IPS-18a (cell line): ENCODE measurements around the gene TRAPPC12.

ENCODE experiments used
- H3K27ac ChIP-seq: one replicate; pipeline ENCODE4 v1.5.1; 2013; ENCODE audit warnings: low read length
- H3K27me3 ChIP-seq: one replicate; pipeline ENCODE4 v1.6.1; 2013; ENCODE audit warnings: mild to moderate bottlenecking, low read length; ENCODE audit not compliant: control insufficient read depth, insufficient read depth
- H3K36me3 ChIP-seq: one replicate; pipeline ENCODE4 v1.6.1; 2013; ENCODE audit warnings: low read depth, low read length; ENCODE audit not compliant: control insufficient read depth
- H3K4me1 ChIP-seq: one replicate; pipeline ENCODE4 v1.6.1; 2013; ENCODE audit warnings: low read depth, low read length; ENCODE audit not compliant: control insufficient read depth
- H3K4me3 ChIP-seq: one replicate; pipeline ENCODE4 v1.5.1; 2013; ENCODE audit warnings: low read length
- H3K9ac ChIP-seq: one replicate; pipeline ENCODE4 v1.6.1; 2013; ENCODE audit warnings: mild to moderate bottlenecking, low read length, moderate library complexity
- H3K9me3 ChIP-seq: one replicate; pipeline ENCODE4 v1.6.1; 2013; ENCODE audit warnings: low read depth, low read length; ENCODE audit not compliant: control insufficient read depth

Gene TRAPPC12

GRCh38 chr2:3411103-3411502 lies 31.6 kb downstream of the TRAPPC12 start:
- Histone ChIP-seq H3K27me3 (no peaks in the 10 kb centered on the region), H3K9me3 (no peaks in the 10 kb centered on the region), H3K27ac (no peak overlapping the region), H3K9ac (no peak overlapping the region), H3K4me1 (no peaks in the 10 kb centered on the region), H3K4me3 (no peak overlapping the region), H3K36me3 (peaks cover 2% of the 10 kb centered on the region)

DNA sequence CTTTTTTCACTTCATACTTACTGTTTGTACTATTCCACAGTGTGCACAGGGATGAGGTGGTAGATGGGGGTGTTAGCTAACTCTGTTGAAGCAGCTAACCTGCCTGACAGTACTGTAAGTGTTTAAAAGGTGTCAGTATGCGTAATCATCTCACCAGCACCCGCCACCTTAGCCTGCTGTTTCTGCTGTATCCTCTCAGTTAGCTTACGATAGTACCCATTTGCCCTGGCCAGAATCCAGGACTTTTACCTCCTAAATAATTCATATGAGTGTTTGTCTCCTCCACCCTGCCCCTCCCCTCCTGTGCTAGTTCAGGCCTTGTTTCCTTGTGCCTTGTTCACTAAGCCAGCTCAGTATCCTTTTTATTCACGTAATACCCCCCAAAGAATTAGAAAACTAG lies 34.2 kb downstream of the TRAPPC12 start:
- Histone ChIP-seq H3K4me1 (no peaks in the 10 kb centered on the region), H3K9me3 (no peaks in the 10 kb centered on the region), H3K4me3 (no peak overlapping the region), H3K36me3 (no peaks in the 10 kb centered on the region), H3K27me3 (no peaks in the 10 kb centered on the region), H3K27ac (no peak overlapping the region), H3K9ac (no peak overlapping the region)

DNA sequence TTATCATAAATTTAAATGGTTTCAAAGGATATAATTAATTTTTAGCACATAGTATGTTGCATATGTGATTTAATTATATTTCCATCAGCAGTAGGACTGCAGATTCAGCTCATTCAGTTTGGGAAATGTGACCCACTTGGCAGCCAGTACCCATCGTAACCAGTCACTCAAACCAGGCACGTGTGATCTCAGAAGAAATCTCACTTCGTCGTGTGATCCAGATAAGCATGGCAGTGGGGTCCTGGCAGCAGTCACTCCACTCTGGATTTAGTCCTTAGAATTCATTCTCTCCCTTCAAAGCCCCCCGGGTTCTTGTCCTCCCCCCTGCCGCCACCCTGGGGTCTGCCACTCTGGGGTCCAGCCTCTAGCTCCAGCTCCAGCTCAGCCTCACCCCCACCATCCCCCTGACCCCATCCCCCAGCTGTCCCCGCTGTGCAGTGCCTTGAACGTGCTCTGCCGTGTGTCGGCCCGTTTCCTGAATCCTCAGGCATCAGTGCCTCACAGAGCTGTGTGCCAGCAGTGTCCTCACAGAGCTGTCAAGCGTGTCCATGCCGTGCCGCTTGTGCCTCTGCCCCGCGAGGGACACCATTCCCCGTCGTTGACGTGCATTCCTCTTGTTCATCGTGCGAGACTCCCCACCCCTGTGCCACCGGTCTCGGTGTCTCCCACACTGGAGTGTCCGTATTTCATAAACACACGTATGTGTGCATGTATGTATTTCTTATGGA lies 34.8 kb downstream of the TRAPPC12 start:
- no peak overlapping the region for H3K27ac ChIP-seq
- no peaks in the 10 kb centered on the region for H3K36me3 ChIP-seq
- no peaks in the 10 kb centered on the region for H3K9me3 ChIP-seq
- no peak overlapping the region for H3K9ac ChIP-seq
- H3K27me3 ChIP-seq, result no peaks in the 10 kb centered on the region
- no peak overlapping the region for H3K4me3 ChIP-seq
- H3K4me1 ChIP-seq, result no peaks in the 10 kb centered on the region

DNA sequence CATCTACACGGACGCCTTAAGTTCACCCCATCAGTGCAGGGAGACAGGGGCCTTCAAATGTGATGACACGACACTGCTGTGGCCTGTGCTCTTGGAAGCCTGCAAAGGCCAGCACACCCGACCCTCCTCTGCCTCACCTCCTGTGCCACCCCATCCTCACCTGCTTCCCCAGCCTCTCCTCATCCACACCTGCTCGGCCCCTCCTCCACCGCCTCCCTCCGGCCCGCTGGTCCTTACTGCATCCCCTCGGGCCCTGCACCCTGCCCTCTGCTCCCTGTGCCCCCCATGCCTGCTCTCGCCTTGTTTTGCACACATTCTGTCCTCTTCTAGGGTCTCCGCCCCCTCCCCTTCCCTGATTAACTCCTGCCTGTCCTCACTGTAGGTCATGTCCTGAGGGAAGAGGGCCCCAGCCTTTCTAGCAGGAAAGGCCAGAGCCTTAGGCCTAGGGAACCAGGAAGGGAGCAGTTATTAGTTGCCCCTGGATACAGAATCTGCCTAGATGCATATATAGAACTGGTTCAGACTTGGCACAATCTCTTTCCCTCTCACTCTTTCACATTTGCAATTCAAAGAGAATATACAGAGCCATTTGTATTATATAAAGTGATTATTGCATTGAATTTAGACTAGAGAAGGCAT lies 39.4 kb downstream of the TRAPPC12 start:
- H3K4me3 ChIP-seq, result no peak overlapping the region
- H3K27me3 ChIP-seq, result no peaks in the 10 kb centered on the region
- peaks cover 11% of the 10 kb centered on the region for H3K36me3 ChIP-seq
- no peaks in the 10 kb centered on the region for H3K4me1 ChIP-seq
- no peaks in the 10 kb centered on the region for H3K9me3 ChIP-seq
- no peak overlapping the region for H3K9ac ChIP-seq
- H3K27ac ChIP-seq, result no peak overlapping the region

DNA sequence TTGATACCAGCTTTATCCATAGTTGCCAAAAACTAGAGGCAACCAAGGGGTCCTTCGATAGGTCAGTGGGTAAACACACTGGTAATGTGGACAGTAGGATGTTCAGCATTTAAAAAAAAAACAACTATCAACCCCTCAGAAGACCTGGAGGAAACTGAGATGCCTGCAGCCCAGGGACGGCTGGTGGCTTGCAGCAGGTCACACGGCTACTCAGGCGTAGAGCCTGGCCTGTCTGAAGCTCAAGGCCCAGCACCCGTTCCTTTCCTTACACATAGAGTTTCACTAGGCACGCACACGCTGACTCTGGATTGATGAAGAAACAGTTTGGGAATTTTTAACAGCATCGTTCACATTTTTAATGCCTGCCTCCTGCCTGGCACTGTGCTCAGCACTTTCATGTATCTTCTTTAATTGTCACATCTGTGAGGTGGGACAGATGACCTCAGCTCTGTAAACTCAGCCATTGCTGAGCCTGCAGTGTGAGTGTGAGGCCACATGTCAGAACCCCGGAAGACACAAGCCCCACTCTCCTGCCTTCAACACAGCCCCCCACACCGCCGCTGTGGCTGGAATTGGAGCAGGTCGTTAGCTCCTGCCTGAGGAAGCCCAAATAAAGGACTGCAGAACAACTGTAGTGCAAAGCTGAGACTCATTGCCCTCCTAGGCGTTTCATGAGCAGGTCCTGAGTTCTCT lies 40.7 kb downstream of the TRAPPC12 start:
- no peak overlapping the region for H3K27ac ChIP-seq
- H3K4me1 ChIP-seq, result no peaks in the 10 kb centered on the region
- no peak overlapping the region for H3K4me3 ChIP-seq
- no peaks in the 10 kb centered on the region for H3K9me3 ChIP-seq
- H3K36me3 ChIP-seq, result peaks cover 18% of the 10 kb centered on the region
- H3K9ac ChIP-seq, result no peak overlapping the region
- no peaks in the 10 kb centered on the region for H3K27me3 ChIP-seq

GRCh38 chr2:3420769-3421397 lies 41.4 kb downstream of the TRAPPC12 start:
- Histone ChIP-seq H3K36me3 (peaks cover 23% of the 10 kb centered on the region), H3K4me1 (no peaks in the 10 kb centered on the region), H3K9me3 (no peaks in the 10 kb centered on the region), H3K27me3 (no peaks in the 10 kb centered on the region), H3K27ac (no peak overlapping the region), H3K9ac (no peak overlapping the region), H3K4me3 (no peak overlapping the region)

GRCh38 chr2:3421580-3421979 lies 42.1 kb downstream of the TRAPPC12 start:
- Histone ChIP-seq H3K27ac (no peak overlapping the region), H3K4me3 (no peak overlapping the region), H3K9ac (no peak overlapping the region), H3K36me3 (peaks cover 27% of the 10 kb centered on the region), H3K27me3 (no peaks in the 10 kb centered on the region), H3K4me1 (no peaks in the 10 kb centered on the region), H3K9me3 (no peaks in the 10 kb centered on the region)

DNA sequence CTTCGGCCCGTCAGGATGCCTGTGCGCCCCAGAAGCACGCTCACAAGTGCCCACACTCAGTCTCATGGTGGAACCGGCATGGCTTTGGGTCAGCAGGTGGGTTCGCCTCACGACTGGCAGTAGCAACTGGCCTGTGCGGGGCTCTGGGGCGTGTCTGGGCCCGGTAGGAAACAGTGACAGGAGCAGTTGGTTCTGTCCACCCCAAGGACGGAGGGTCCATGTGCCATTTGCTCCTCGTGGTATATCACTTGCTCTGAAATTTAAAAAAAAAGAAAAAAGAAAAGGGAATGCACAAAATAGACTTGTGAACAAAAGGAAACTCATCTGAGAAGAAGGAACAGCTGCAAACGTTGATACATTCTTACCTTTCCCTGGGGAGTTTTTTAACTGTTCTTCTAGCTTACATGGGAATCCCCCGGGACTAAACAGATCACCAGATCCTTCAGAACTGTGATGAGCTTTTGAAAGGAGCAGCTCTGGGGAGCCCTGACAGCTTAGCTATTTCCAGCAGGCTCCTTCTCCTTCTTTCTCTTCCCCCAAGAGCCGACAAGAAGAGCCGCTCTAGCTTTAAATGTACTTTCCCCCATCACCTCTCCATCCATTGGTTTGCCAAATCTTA lies 42.8 kb downstream of the TRAPPC12 start:
- H3K9me3 ChIP-seq, result no peaks in the 10 kb centered on the region
- no peaks in the 10 kb centered on the region for H3K27me3 ChIP-seq
- H3K36me3 ChIP-seq, result peaks cover 27% of the 10 kb centered on the region
- H3K9ac ChIP-seq, result no peak overlapping the region
- H3K4me3 ChIP-seq, result no peak overlapping the region
- H3K27ac ChIP-seq, result no peak overlapping the region
- no peaks in the 10 kb centered on the region for H3K4me1 ChIP-seq

DNA sequence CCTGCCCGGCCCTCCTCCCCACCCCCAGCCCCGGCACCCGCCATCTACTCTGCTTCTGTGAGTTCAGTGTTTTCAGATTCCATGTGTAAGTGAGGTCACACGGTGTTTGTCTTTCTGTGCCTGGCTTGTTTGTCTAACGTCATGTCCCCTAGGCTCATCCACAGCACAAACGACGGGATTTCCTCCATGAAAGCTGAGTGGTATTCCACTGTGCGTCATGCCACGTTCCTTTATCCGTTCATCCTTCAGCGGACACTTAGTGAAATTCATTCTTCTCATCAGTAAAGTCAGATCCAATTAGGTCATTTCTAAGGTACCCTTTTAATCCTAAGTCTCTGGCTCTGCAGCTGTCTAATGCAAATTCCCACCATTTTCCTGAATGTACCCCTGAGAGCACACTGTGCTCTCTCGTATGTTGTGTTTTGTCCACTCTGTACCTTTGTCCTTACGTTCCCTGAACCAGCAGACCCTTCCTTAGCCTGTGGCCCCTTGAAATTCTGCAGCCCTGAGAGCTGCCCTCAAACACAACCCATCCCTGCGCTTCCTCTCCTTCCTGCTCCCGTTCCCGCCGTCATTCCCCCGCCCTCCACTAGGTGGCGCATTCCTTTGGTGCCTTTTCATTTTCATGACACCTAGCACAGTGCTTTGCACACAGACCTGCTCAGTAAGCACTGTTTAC lies 44.1 kb downstream of the TRAPPC12 start:
- H3K27ac ChIP-seq, result no peak overlapping the region
- H3K9me3 ChIP-seq, result no peaks in the 10 kb centered on the region
- no peaks in the 10 kb centered on the region for H3K27me3 ChIP-seq
- H3K4me3 ChIP-seq, result no peak overlapping the region
- H3K4me1 ChIP-seq, result no peaks in the 10 kb centered on the region
- H3K9ac ChIP-seq, result no peak overlapping the region
- peaks cover 27% of the 10 kb centered on the region for H3K36me3 ChIP-seq

GRCh38 chr2:3424171-3424795 lies 44.8 kb downstream of the TRAPPC12 start:
- Histone ChIP-seq H3K9ac (no peak overlapping the region), H3K4me3 (no peak overlapping the region), H3K27me3 (no peaks in the 10 kb centered on the region), H3K9me3 (no peaks in the 10 kb centered on the region), H3K4me1 (no peaks in the 10 kb centered on the region), H3K27ac (no peak overlapping the region), H3K36me3 (peaks cover 31% of the 10 kb centered on the region)
